Measurements from ENCODE around the gene TTC28.

The TTC28 gene

DNA sequence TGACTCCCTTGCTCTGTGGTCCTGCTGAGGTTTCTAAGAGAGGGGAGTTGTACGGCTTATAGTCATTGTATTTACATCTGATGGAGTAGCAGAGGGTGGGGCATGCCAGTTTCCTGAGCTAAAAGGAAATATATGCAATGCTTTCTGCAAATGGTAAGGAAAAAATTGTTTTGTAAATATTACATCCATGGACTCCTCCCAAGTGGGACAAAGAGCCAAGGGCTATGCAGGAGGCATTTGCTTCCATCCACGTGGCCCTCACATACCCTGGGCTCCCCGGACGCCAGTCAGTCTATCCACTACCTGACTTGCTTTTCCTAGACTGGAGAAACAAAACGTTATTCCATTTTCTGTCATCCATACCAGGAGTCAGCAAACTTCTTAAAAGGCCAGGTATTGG lies 700.8 kb downstream of the TTC28 start:
- no peak for DNase-seq

- DNase-seq: no peak
These were observed 701.3 kb downstream of the TTC28 start for GRCh38 chr22:27978317-27978716.

DNA sequence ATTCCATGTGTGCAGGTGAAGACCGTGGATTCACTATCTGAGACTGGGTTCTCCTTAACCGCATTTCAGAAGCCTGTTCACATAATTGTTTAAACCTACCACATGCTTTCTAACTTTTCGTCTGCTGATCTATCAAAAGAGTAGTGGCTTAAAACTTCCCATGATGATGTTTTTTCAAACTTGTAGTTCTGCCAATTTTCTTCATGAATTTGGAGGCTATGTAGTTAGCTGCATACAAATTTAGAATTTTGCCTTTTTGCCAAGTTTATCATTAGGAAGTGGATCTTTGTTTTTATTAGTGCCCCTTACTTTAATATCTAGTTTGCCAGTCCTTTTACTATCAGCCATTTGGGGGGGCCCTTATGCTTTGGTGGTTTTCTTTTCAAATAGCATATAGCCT lies 703.1 kb downstream of the TTC28 start:
- no peak for DNase-seq

GRCh38 chr22:27975381-27976013 lies 704.1 kb downstream of the TTC28 start:
- DNase-seq: no peak

- DNase-seq: no peak
These were observed 705.8 kb downstream of the TTC28 start for GRCh38 chr22:27973846-27974245.

GRCh38 chr22:27972732-27973698 lies 706.6 kb downstream of the TTC28 start:
- no peak for DNase-seq

GRCh38 chr22:27971926-27972325 lies 707.7 kb downstream of the TTC28 start:
- no peak for DNase-seq

GRCh38 chr22:27970596-27971220 lies 708.9 kb downstream of the TTC28 start:
- DNase-seq: no peak

- no peak for DNase-seq
These were observed 713.2 kb downstream of the TTC28 start for GRCh38 chr22:27966168-27967064.

- no peak for DNase-seq
These were observed 717.2 kb downstream of the TTC28 start for GRCh38 chr22:27962268-27963044.

GRCh38 chr22:27961680-27962079 lies 718.0 kb downstream of the TTC28 start:
- no peak for DNase-seq

DNA sequence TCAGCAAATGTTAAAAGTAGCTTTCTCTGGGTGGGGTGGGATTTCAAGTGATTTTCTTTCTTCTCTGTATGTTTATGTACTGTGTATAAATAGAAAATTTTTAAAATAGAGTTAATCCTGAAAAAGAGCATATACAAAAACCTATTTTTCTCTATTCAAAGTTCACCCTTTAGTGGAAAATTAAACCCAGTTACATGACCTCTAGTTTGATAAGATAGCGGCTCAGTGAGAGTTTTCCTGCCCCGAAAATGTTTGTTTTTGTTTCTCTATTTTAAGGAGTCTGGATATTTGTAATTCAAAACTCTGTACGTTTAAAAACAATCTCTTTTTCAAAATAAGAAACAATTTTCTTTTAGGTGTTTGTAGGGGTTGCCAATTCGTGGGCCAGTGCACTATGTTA lies 718.5 kb downstream of the TTC28 start:
- DNase-seq: no peak

DNA sequence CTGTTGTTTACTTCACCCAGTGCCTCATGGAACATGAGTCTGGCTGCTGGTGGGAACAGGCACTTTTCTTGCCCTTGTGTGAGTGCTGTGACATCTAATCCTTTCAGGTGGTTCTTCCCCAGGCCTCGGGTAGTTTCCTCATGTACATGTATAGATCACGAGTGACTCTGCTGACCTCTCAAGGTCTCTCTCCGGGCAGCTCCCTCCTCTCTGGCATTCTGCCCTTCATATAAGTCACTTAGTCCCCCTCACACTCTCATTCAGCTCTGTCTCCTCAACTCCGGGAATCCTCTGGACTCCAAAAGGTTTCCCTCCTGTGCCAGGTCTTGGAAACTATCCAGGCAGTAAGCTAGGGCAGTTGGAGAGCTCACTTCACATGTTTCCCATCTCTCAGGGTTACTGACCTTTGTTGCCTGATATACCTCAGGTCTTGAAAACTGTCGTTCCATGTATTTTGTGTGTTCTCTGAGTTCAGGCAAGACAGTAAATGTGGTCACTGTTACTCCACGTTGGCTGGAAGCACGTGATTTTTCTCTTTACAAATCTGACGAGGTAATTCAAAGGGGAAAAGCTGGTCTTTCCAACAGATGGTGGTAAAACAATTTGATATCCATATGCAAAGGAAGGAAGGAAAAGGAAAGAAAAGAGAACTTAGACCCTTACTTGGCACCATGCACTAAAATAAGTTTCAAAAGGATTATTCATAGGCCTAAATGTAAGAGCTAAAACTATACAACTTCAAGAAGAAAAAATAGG lies 720.1 kb downstream of the TTC28 start:
- DNase-seq: no peak

DNA sequence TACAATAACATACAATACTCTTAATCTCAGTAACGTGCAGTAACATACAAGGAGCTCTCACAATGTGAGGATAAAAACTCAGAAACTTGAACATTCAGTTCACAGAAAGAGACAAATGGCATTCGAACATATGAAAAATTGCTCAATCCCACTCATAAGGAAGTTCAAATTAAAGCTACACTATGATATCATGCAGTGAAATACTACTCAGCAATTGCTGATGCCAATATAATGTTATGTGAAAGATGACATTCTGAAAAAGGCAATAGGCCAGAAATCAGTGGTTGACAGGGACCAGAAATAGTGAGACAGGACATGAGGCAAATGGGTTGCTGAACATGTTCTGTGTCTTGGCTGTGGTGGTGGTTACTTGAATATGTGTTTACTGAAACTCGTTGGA lies 726.9 kb downstream of the TTC28 start:
- peak in 1 of 2 experiments; percentile 7 for DNase-seq

GRCh38 chr22:27952091-27952490 lies 727.5 kb downstream of the TTC28 start:
- peak in 1 of 2 experiments; percentile 8 for DNase-seq

- no peak for DNase-seq
These were observed 730.2 kb downstream of the TTC28 start for GRCh38 chr22:27949421-27949820.

DNA sequence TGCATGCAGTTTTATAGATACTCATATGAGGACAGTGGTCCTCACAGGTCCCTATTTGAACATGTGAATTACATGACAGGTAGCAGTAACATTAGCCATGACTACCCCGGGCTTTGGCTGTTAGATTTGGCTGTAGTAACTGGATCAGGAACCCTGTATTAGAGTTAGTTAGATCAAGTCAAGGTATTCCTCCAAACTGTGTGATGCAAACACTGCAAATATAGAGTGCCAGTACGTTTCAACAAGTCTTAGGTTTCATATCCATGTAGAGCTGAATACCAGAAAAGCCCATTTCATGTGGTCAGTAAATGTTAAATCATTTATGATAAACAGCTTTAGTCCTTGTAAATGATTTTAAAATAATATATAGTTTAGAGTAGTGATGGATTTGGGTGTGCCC lies 731.1 kb downstream of the TTC28 start:
- DNase-seq: no peak

DNA sequence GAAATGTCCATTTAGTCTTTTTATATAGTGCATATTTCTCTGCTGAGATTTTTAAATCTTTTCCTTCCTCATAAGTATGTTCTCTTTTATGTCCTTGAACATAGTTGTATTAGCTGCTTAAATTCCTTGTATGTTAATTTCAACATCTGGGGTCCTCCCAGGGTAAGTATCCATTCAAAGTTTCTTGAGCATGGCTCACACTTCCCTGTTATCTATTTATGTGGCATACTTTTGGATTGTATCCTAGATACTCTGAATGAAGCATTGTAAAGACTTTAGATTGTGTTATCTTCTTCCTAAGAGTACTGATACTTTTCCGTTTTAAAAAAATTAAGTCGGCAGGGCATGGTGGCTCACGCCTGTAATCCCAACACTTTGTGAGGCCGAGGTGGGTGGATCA lies 732.2 kb downstream of the TTC28 start:
- no peak for DNase-seq

DNA sequence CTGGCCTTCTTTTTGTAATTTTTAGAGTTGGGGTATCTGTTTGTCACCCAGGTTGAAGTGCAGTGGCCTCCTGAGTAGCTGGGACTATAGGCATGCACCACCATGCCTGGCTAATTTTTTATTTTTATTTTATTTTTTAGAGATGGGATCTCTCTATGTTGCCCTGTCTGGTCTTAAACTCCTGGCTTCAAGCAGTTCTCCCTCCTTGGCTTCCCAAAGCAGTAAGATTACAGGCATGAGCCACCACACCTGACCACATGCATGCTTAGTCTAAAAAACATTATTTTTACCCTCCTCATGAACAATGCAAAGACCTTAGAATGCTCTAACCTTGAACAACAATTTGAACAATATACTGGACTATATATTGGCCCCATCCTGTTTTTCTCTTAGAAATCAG lies 738.5 kb downstream of the TTC28 start:
- DNase-seq: no peak

DNA sequence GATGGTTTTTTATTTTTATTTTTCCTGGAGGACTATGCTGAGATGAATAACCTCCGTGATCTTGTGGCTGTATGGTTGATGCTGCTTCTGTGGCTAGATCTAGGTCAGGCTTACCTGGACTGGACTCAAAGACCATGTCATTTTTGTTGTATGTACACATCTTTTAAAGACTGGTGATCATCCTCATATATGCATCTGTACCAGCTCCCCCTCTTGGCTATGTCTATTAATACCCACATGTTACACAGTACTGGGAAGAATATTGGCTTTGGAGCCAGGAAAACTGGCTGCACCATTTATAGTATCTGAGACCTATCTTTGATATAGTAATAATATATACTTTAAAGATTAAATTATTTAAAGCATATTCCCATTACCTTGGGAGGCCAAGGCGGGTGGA lies 742.2 kb downstream of the TTC28 start:
- peak in 1 of 2 experiments; percentile 22 for DNase-seq

GRCh38 chr22:27935897-27936296 lies 743.7 kb downstream of the TTC28 start:
- no peak for DNase-seq

All from Kasumi-1 (cell line).